H1 (cell line): ENCODE measurements around the gene NELFA. TPM values are rescaled to one million over a fixed set of nuclear protein-coding genes. Genes with fewer than 3 reads are reported as not detected.
A peak's percentile ranks its signal among the peaks of the same experiment; 100 is the strongest.

Experiments used
- CTCF ChIA-PET: fragments of 300-600 bp; sonication (Branson Sonifier 250); formaldehyde crosslinking; loops from one replicate; lab custom pipeline; 2021; ENCODE audit not compliant: partially characterized antibody; lab: Charles Lee
- POLR2A ChIA-PET: fragments of 300-600 bp; sonication (Branson Sonifier 250); formaldehyde crosslinking; loops from one replicate; lab custom pipeline; 2021; ENCODE audit warnings: inconsistent platforms; ENCODE audit not compliant: partially characterized antibody; lab: Charles Lee
- DNase-seq, 2 experiments: peaks; one replicate each; pipeline versions ENCODE4 v3.0.0 to v3.0.0-alpha.2; 2010 to 2022; ENCODE audit warnings: low spot score in 2 of 2, low read depth in 1 of 2, mixed read lengths in 1 of 2
- FAIRE-seq: peaks from 2 replicates; lab custom pipeline; 2011; peaks lifted over from hg19 to GRCh38; lab: Jason Lieb, UNC
- H2AFZ ChIP-seq: 2 replicates; pipeline ENCODE4 v1.8.1; 2012; ENCODE audit warnings: low read length, inconsistent platforms
- H2AK5ac ChIP-seq: 2 replicates; pipeline ENCODE4 v1.6.1; 2013; ENCODE audit warnings: low read depth, low read length
- H2BK120ac ChIP-seq: replicated peaks from 2 replicates; pipeline ENCODE3; 2013; ENCODE audit warnings: low read depth, low read length, inconsistent platforms
- H2BK12ac ChIP-seq: 2 replicates; pipeline ENCODE4 v1.6.1; 2013; ENCODE audit warnings: low read depth, low read length
- H2BK15ac ChIP-seq: 2 replicates; pipeline ENCODE4 v1.6.1; 2013; ENCODE audit warnings: low read length
- H2BK20ac ChIP-seq: 2 replicates; pipeline ENCODE4 v1.6.1; 2013; ENCODE audit warnings: low read length
- H2BK5ac ChIP-seq: 2 replicates; pipeline ENCODE4 v1.6.1; 2013; ENCODE audit warnings: low read depth, low read length
- H3K14ac ChIP-seq: 2 replicates; pipeline ENCODE4 v1.6.1; 2013; ENCODE audit warnings: inconsistent platforms; ENCODE audit not compliant: insufficient read length
- H3K18ac ChIP-seq: 2 replicates; pipeline ENCODE4 v1.6.1; 2013; ENCODE audit warnings: low read length; ENCODE audit errors: extremely low read depth
- H3K23ac ChIP-seq: 2 replicates; pipeline ENCODE4 v1.6.1; 2013; ENCODE audit warnings: inconsistent platforms; ENCODE audit not compliant: insufficient read length
- H3K23me2 ChIP-seq: 2 replicates; pipeline ENCODE4 v1.6.1; 2013; ENCODE audit warnings: low read depth, low read length
- H3K27ac ChIP-seq: 2 replicates; pipeline ENCODE4 v1.6.1; 2011; ENCODE audit warnings: low read depth, low read length, inconsistent platforms
- H3K27me3 ChIP-seq, 4 experiments: replicated peaks in 1 of 4; 1 replicate in 1 of 4; 2 replicates in 3 of 4; pipeline versions ENCODE4 v1.6.1 to v1.8.1; 2011 to 2013; ENCODE audit warnings: low read length in 3 of 4, mild to moderate bottlenecking in 3 of 4, inconsistent platforms in 2 of 4, mixed read lengths in 2 of 4, moderate library complexity in 1 of 4; ENCODE audit not compliant: control insufficient read depth in 3 of 4, insufficient read depth in 3 of 4; ENCODE audit errors: extremely low read depth in 1 of 4
- H3K36me3 ChIP-seq, 4 experiments: 2 replicates each; pipeline versions ENCODE4 v1.6.1 to v1.8.1; 2011 to 2013; ENCODE audit warnings: mild to moderate bottlenecking in 4 of 4, low read length in 3 of 4, moderate library complexity in 2 of 4, control low read depth in 1 of 4, inconsistent platforms in 1 of 4; ENCODE audit not compliant: insufficient read depth in 4 of 4, control insufficient read depth in 2 of 4
- H3K4ac ChIP-seq: replicated peaks from 2 replicates; pipeline ENCODE3; 2013; ENCODE audit warnings: low read length, low read depth, mixed read lengths, inconsistent platforms; ENCODE audit not compliant: insufficient read length
- H3K4me1 ChIP-seq, 4 experiments: replicated peaks in 1 of 4; 1 replicate in 1 of 4; 2 replicates in 3 of 4; pipeline versions ENCODE4 v1.6.1 to v1.8.1; 2011 to 2013; ENCODE audit warnings: low read length in 3 of 4, inconsistent platforms in 2 of 4, mixed read lengths in 1 of 4; ENCODE audit not compliant: insufficient read depth in 4 of 4, control insufficient read depth in 3 of 4
- H3K4me2 ChIP-seq, 2 experiments: 2 replicates each; pipeline versions ENCODE4 v1.6.1 to v1.8.1; 2011 to 2013; ENCODE audit warnings: low read depth in 2 of 2, low read length in 2 of 2, control low read depth in 1 of 2, inconsistent platforms in 1 of 2, mild to moderate bottlenecking in 1 of 2; ENCODE audit not compliant: insufficient read depth in 1 of 2
- H3K4me3 ChIP-seq, 4 experiments: fragments of 200-600, 300-600 bp in 1 of 4; sonication (generic), shearing (Covaris generic), sonication (Bioruptor Twin) in 1 of 4; 2 replicates each; pipeline versions ENCODE4 v1.5.1 to v1.8.1; 2011 to 2016; ENCODE audit warnings: low read length in 4 of 4, low read depth in 3 of 4, control low read depth in 2 of 4, inconsistent platforms in 2 of 4, mild to moderate bottlenecking in 2 of 4, mixed read lengths in 1 of 4, moderate library complexity in 1 of 4; ENCODE audit not compliant: insufficient read depth in 2 of 4; ENCODE audit errors: extremely low read depth in 1 of 4
- H3K56ac ChIP-seq: replicated peaks from 2 replicates; pipeline ENCODE3; 2013; ENCODE audit warnings: low read depth, mild to moderate bottlenecking, mixed read lengths, low read length, inconsistent platforms; ENCODE audit not compliant: insufficient read length
- H3K79me1 ChIP-seq: 2 replicates; pipeline ENCODE4 v1.6.1; 2013; ENCODE audit warnings: low read depth, low read length, control low read depth
- H3K79me2 ChIP-seq, 2 experiments: 2 replicates each; pipeline versions ENCODE4 v1.6.1 to v1.8.1; 2012 to 2013; ENCODE audit warnings: low read length in 2 of 2, mild to moderate bottlenecking in 2 of 2, inconsistent platforms in 1 of 2; ENCODE audit not compliant: insufficient read depth in 2 of 2, control insufficient read depth in 1 of 2
- H3K9ac ChIP-seq, 4 experiments: replicated peaks in 1 of 4; 1 replicate in 1 of 4; 2 replicates in 3 of 4; pipeline versions ENCODE4 v1.6.1 to v1.8.1; 2011 to 2013; ENCODE audit warnings: low read depth in 3 of 4, low read length in 3 of 4, control low read depth in 2 of 4, mild to moderate bottlenecking in 2 of 4, moderate library complexity in 2 of 4, inconsistent platforms in 1 of 4; ENCODE audit errors: extremely low read depth in 1 of 4
- H3K9me3 ChIP-seq, 2 experiments: 2 replicates each; pipeline versions ENCODE4 v1.6.1 to v1.8.1; 2012 to 2013; ENCODE audit warnings: mild to moderate bottlenecking in 2 of 2, moderate library complexity in 2 of 2, control low read depth in 1 of 2, inconsistent platforms in 1 of 2, low read depth in 1 of 2, low read length in 1 of 2, mixed read lengths in 1 of 2; ENCODE audit not compliant: insufficient read depth in 2 of 2
- H4K20me1 ChIP-seq, 2 experiments: replicated peaks in 1 of 2; 2 replicates each; pipeline versions ENCODE3 to v1.8.1; 2011 to 2013; ENCODE audit warnings: inconsistent platforms in 2 of 2, low read length in 2 of 2, mild to moderate bottlenecking in 1 of 2; ENCODE audit not compliant: insufficient read depth in 2 of 2, control insufficient read depth in 1 of 2
- H4K5ac ChIP-seq: 2 replicates; pipeline ENCODE4 v1.6.1; 2013; ENCODE audit warnings: low read length, low read depth, mixed read lengths, inconsistent platforms; ENCODE audit not compliant: insufficient read length
- H4K8ac ChIP-seq: 2 replicates; pipeline ENCODE4 v1.8.0; 2013; ENCODE audit warnings: mild to moderate bottlenecking, moderate library complexity, low read length, inconsistent platforms; ENCODE audit not compliant: insufficient read depth; ENCODE audit errors: extremely low read depth
- H4K91ac ChIP-seq: replicated peaks from 2 replicates; pipeline ENCODE3; 2013; ENCODE audit warnings: low read length, mixed read lengths, inconsistent platforms; ENCODE audit not compliant: insufficient read length
- ATF2 ChIP-seq: IDR thresholded peaks from 2 replicates; pipeline ENCODE4 v1.6.1; 2012; ENCODE audit warnings: low read length, inconsistent platforms
- CBX8 ChIP-seq: fragments of 300-800, 300-1000 bp; sonication (generic); IDR thresholded peaks from 2 replicates; pipeline ENCODE4 v1.7.1; 2016; ENCODE audit warnings: low read depth, low read length, borderline replicate concordance
- CTBP2 ChIP-seq: IDR thresholded peaks from 2 replicates; pipeline ENCODE4 v1.7.0; 2011; ENCODE audit warnings: borderline replicate concordance, mild to moderate bottlenecking, moderate library complexity, mixed read lengths, low read length; ENCODE audit not compliant: insufficient read depth, insufficient read length
- FOSL1 ChIP-seq: IDR thresholded peaks from 2 replicates; pipeline ENCODE4 v1.6.1; 2011; ENCODE audit warnings: mild to moderate bottlenecking, low read depth, low read length, moderate library complexity; ENCODE audit not compliant: insufficient read depth
- KDM1A ChIP-seq: fragments of 200-600, 300-600 bp; sonication (generic); IDR thresholded peaks from 2 replicates; pipeline ENCODE4 v1.7.1; 2016; ENCODE audit warnings: mild to moderate bottlenecking, low read length, borderline replicate concordance
- NANOG ChIP-seq: IDR thresholded peaks from 2 replicates; pipeline ENCODE4 v1.6.1; 2011; ENCODE audit warnings: low read length, low read depth, mild to moderate bottlenecking, inconsistent platforms; ENCODE audit not compliant: insufficient read depth, poor library complexity, severe bottlenecking
- SAP30 ChIP-seq: fragments of 300-600 bp; sonication (generic); IDR thresholded peaks from 2 replicates; pipeline ENCODE4 v1.7.1; 2012; ENCODE audit warnings: low read length, moderate library complexity, mild to moderate bottlenecking, inconsistent platforms; ENCODE audit not compliant: insufficient read depth, insufficient replicate concordance
- SP2 ChIP-seq: IDR thresholded peaks from 2 replicates; pipeline ENCODE4 v1.6.1; 2012; ENCODE audit warnings: mild to moderate bottlenecking, low read length, inconsistent platforms
- TAF7 ChIP-seq: optimal IDR thresholded peaks from 2 replicates; pipeline ENCODE3; 2011; ENCODE audit warnings: low read depth, mild to moderate bottlenecking, inconsistent platforms, low read length, moderate library complexity, borderline replicate concordance
- WGBS, 2 experiments: shearing (Covaris generic) in 1 of 2; methylation state at CpG; one replicate each; pipeline versions ENCODE4 v1.1.6 to v1.1.7; 2013 to 2015; ENCODE audit warnings: low lambda C conversion rate in 2 of 2, mixed read lengths in 2 of 2, inconsistent platforms in 1 of 2, low coverage in 1 of 2, missing lambda C conversion rate in 1 of 2; ENCODE audit not compliant: insufficient replicate concordance in 2 of 2, insufficient coverage in 1 of 2, insufficient read length in 1 of 2; ENCODE audit errors: extremely low coverage in 1 of 2, missing lambda C conversion rate in 1 of 2; 5-methylcytosine and 5-hydroxymethylcytosine counted together
- polyA plus RNA-seq, 7 experiments: library from polyadenylated mRNA; depleted of rRNA in 3 of 7; stranded (reverse) in 5 of 7; unstranded in 2 of 7; fragments of >200 nt in 5 of 7; fragments of 200-250 nt in 2 of 7; gene quantifications; 1 replicate in 5 of 7; 2 replicates in 1 of 7; 4 replicates in 1 of 7; pipeline versions ENCODE4 v1.2.1 to v1.2.3, GENCODE V29; 2011 to 2013; ENCODE audit warnings: missing spikeins in 2 of 7, mixed read lengths in 2 of 7
- total RNA-seq: library from RNA; stranded (reverse); fragmentation: NEBNext Ultra II Directional; extraction: Animal tissue kit (Norgen Biotek cat#: 25700); gene quantifications from 2 replicates; pipeline ENCODE4 v1.2.1, GENCODE V29; 2021

Gene NELFA
- total and polyA plus RNA-seq, 2 of the 8 experiments (the other 6 are each of a cell fraction or from before 2014, with no cell fraction given) = 41.8 to 57.5 TPM

DNA sequence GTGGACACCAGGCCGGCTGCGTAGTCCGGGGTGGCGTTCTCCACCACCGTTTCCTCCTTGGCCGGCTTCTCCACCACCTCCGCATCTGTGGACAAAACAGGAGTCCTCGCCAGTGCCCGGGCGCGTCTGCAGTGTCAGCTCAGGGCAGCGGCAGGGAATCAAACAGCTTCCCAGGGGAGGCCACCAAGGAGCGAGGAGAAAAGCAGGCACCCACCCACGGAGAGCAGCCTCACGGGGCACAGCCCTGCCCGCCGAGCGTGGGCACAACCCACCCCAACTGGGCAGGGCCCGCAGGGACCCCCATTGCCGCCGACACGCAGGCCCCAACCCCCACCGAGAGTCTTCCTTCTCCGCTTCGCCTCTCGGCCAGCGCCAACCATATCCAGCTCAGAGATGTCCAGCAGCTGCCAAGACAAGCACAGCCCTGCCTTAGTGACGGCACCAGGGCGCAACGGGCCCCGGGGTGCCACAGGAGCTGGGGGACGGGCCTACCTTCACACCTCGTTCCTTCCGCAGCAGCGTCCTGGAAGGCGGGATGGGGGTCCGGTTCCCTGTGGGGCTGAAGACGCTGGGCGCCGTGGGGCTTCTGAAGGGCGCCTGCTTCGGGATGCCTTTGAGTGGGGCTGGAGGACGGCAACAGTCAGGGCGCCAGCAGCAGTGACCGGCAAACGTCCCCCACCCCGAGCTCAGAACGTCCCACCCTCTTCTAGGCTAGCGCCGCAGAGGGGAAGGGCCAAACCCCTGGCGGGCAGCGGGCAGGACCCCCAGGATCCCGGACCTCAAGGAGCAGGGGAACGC lies 22.8 kb downstream of the NELFA start:
- Histone ChIP-seq H2BK20ac (no peak overlapping the region), H2AK5ac (no peak overlapping the region), H2BK12ac (no peak overlapping the region), H4K8ac (peak overlapping the region; percentile 68; the same call in 1 of the 2 replicates), H3K4ac (no peak overlapping the region), H3K4me3 (no peak overlapping the region), H3K14ac (no peak overlapping the region), H3K36me3 (peaks cover 27 to 76% (median 56%) of the 10 kb centered on the region in 4 experiments), H3K4me2 (no peak overlapping the region), H4K91ac (no peak overlapping the region), H3K18ac (no peak overlapping the region), H3K23ac (no peak overlapping the region), H3K4me1 (no peaks in the 10 kb centered on the region; a peak in 1 of 7 replicates), H2BK5ac (no peak overlapping the region), H3K56ac (no peak overlapping the region), H3K27ac (no peak overlapping the region), H2AFZ (no peak overlapping the region), H3K79me1 (peaks cover 4% of the 10 kb centered on the region; the same call in 1 of the 2 replicates), H4K20me1 (peaks cover 4 to 29% of the 10 kb centered on the region in 2 experiments), H3K79me2 (peaks cover 0 to 10% of the 10 kb centered on the region in 2 experiments; a peak in 1 of 4 replicates), H3K9ac (no peak overlapping the region), H2BK120ac (no peak overlapping the region), H3K27me3 (no peaks in the 10 kb centered on the region), H2BK15ac (no peak overlapping the region), H4K5ac (no peak overlapping the region), H3K9me3 (no peaks in the 10 kb centered on the region), H3K23me2 (no peaks in the 10 kb centered on the region)
- FAIRE-seq (no peak), DNase-seq (no peak)
- CTCF ChIA-PET = interaction anchor here (0.8 to 1.6 kb wide), 3 partner anchors 16 to 77 kb away, joined by 3 read pairs; no protein-coding TSS in a partner anchor
- WGBS, 2 experiments = 94% methylated on average over 39 of the region's 54 CpGs; no CpG with 5 or more reads in 1 of the 2 experiments
- POLR2A ChIA-PET = no interaction called here
- TF ChIP-seq ATF2 (no peak), NANOG (no peak), FOSL1 (no peak), TAF7 (no peak), SP2 (no peak), CBX8 (no peak), SAP30 (no peak), CTBP2 (no peak), KDM1A (no peak)
